OCI-LY7 (cell line): ENCODE data around the gene REELD1. TPM values are rescaled to one million over a fixed set of nuclear protein-coding genes. Genes with fewer than 3 reads are reported as not detected.

Source experiments
- BruUV-seq: library from RNA; stranded (reverse); fragments of 400-500 nt; replicated peaks from 2 replicates; lab custom pipeline; 2021; lab: Mats Ljungman, UMichigan
- CTCF ChIA-PET: fragments of 300-600 bp; sonication (Branson Sonifier 250); formaldehyde crosslinking; loops from one replicate; lab custom pipeline; 2022; ENCODE audit warnings: antibody characterized with exemption; ENCODE audit not compliant: unreplicated experiment; lab: Charles Lee
- POLR2A ChIA-PET: fragments of 300-600 bp; sonication (Branson Sonifier 250); formaldehyde crosslinking; loops from one replicate; lab custom pipeline; 2022; ENCODE audit warnings: antibody characterized with exemption; lab: Charles Lee
- DNase-seq: peaks from one replicate; pipeline ENCODE4 v3.0.0-alpha.2; 2015; ENCODE audit warnings: low spot score
- H2AFZ ChIP-seq: fragments of 200-600 bp; sonication (generic), shearing (Covaris generic); 2 replicates; pipeline ENCODE4 v1.6.1; 2014; ENCODE audit warnings: mild to moderate bottlenecking, antibody characterized with exemption, low read length, moderate library complexity
- H3K27ac ChIP-seq: fragments of 200-600 bp; sonication (generic); 2 replicates; pipeline ENCODE4 v1.5.1; 2014; ENCODE audit warnings: mixed run types, low read depth, mild to moderate bottlenecking, moderate library complexity, low read length, inconsistent platforms; ENCODE audit not compliant: poor library complexity, severe bottlenecking
- H3K36me3 ChIP-seq: fragments of 200-600 bp; sonication (generic); 2 replicates; pipeline ENCODE4 v1.6.1; 2014; ENCODE audit warnings: mild to moderate bottlenecking, antibody characterized with exemption, low read length, moderate library complexity, mixed read lengths; ENCODE audit not compliant: insufficient read depth
- H3K4me1 ChIP-seq: fragments of 200-600 bp; sonication (generic); 2 replicates; pipeline ENCODE4 v1.5.1; 2014; ENCODE audit warnings: mild to moderate bottlenecking, low read length; ENCODE audit not compliant: insufficient read depth, poor library complexity, severe bottlenecking
- H3K4me2 ChIP-seq: fragments of 200-600 bp; sonication (generic); 2 replicates; pipeline ENCODE4 v1.6.1; 2014; ENCODE audit warnings: mild to moderate bottlenecking, low read length
- H3K4me3 ChIP-seq: fragments of 200-600 bp; sonication (generic); 2 replicates; pipeline ENCODE4 v1.5.1; 2014; ENCODE audit warnings: mild to moderate bottlenecking, low read depth, low read length; ENCODE audit not compliant: poor library complexity, severe bottlenecking
- H3K79me2 ChIP-seq: fragments of 200-600 bp; sonication (generic); 2 replicates; pipeline ENCODE4 v1.6.1; 2016; ENCODE audit warnings: low read depth, mild to moderate bottlenecking, low read length, moderate library complexity, mixed read lengths; ENCODE audit not compliant: insufficient read depth
- H3K9me2 ChIP-seq: fragments of 200-600 bp; sonication (generic); 2 replicates; pipeline ENCODE4 v1.6.1; 2016; ENCODE audit warnings: mild to moderate bottlenecking, low read length, mixed read lengths; ENCODE audit not compliant: insufficient read depth
- H3K9me3 ChIP-seq: fragments of 200-600 bp; sonication (generic); 2 replicates; pipeline ENCODE4 v1.6.1; 2014; ENCODE audit warnings: mild to moderate bottlenecking, mixed run types, low read length, mixed read lengths
- H4K20me1 ChIP-seq: fragments of 200-600 bp; sonication (generic); 2 replicates; pipeline ENCODE4 v1.6.1; 2014; ENCODE audit warnings: mild to moderate bottlenecking, antibody characterized with exemption, low read length, moderate library complexity, mixed read lengths; ENCODE audit not compliant: insufficient read depth
- CTCF ChIP-seq: fragments of 200-600 bp; sonication (generic); conservative IDR thresholded peaks from 2 replicates; pipeline ENCODE4 v1.5.1; 2014; ENCODE audit warnings: mild to moderate bottlenecking, antibody characterized with exemption, low read length, moderate library complexity, mixed read lengths
- EZH2phosphoT487 ChIP-seq: fragments of 200-600 bp; sonication (generic); IDR thresholded peaks from 2 replicates; pipeline ENCODE4 v1.6.1; 2018; ENCODE audit warnings: low read depth, borderline replicate concordance, mild to moderate bottlenecking, mixed run types, antibody characterized with exemption, low read length, moderate library complexity, mixed read lengths
- intact Hi-C: fragments of 100-400 bp; cut with micrococcal nuclease; formaldehyde crosslinking; loops from one replicate; pipeline ENCODE4 v1.10.0; 2022; ENCODE audit not compliant: unreplicated experiment
- total RNA-seq, 2 experiments: library from RNA; depleted of rRNA in 1 of 2; stranded (reverse); fragments of >200 nt in 1 of 2; shearing (Covaris generic) in 1 of 2; gene quantifications; 2 replicates each; pipeline ENCODE4 v1.2.3, GENCODE V29; 2014 to 2022

REELD1 gene
- total RNA-seq, 2 experiments from 2014 or later: 0.63 TPM; not detected in 1

GRCh38 chr4:146224326-146224966, 10.1 kb downstream of the REELD1 start:
- Histone ChIP-seq H3K4me3 (no peak overlapping the region), H3K4me2 (peak overlapping the region; percentile 30), H3K27ac (no peak overlapping the region), H3K79me2 (no peaks in the 10 kb centered on the region), H2AFZ (0 out of 2 replicates have a peak overlapping the region, but pooled peaks have one; percentile 2), H4K20me1 (no peaks in the 10 kb centered on the region), H3K9me3 (no peaks in the 10 kb centered on the region), H3K9me2 (no peaks in the 10 kb centered on the region), H3K4me1 (peaks cover 6% of the 10 kb centered on the region), H3K36me3 (no peaks in the 10 kb centered on the region)
- no TSS peak for BruUV-seq
- CTCF ChIA-PET: no interaction called here
- intact Hi-C loops: no loop called here
- peak; percentile 26 for DNase-seq
- no peak for TF ChIP-seq EZH2phosphoT487
- no peak for TF ChIP-seq CTCF
- POLR2A ChIA-PET: no interaction called here

- CTCF ChIA-PET: no interaction called here
- no peak overlapping the region for H3K4me2 ChIP-seq
These were observed 15.1 kb downstream of the REELD1 start for GRCh38 chr4:146229406-146229805.

More at GRCh38 chr4:146229406-146229805, 15.1 kb downstream of the REELD1 start:
- POLR2A ChIA-PET: interaction anchor here (0.6 to 2.3 kb wide), 4 partner anchors 7 to 871 kb away, joined by 3 to 7 read pairs (median 5); no protein-coding TSS in a partner anchor
- DNase-seq: no peak
- TF ChIP-seq CTCF (no peak), EZH2phosphoT487 (no peak)
- Histone ChIP-seq H3K79me2 (no peaks in the 10 kb centered on the region), H3K9me3 (no peaks in the 10 kb centered on the region), H3K4me3 (no peak overlapping the region), H3K36me3 (no peaks in the 10 kb centered on the region), H4K20me1 (no peaks in the 10 kb centered on the region), H3K9me2 (no peaks in the 10 kb centered on the region), H2AFZ (no peak overlapping the region), H3K27ac (no peak overlapping the region), H3K4me1 (peaks cover 2% of the 10 kb centered on the region)
- BruUV-seq: no TSS peak
- intact Hi-C loops: no loop called here
